Calu3 (cell line): ENCODE results near the gene OR2T27. TPM values are rescaled to one million over a fixed set of nuclear protein-coding genes. Genes with fewer than 3 reads are reported as not detected.
"Not testable (repeated sequence)": the region's sequence is repeated elsewhere in the genome, so short reads cannot be mapped to it uniquely, and the experiment has no call there.

ENCODE experiments used
- BruUV-seq: library from RNA; stranded (reverse); fragments of 400-500 nt; replicated peaks from 2 replicates; lab custom pipeline; 2021; lab: Mats Ljungman, UMichigan
- CTCF ChIA-PET: fragments of 300-600 bp; sonication (Branson Sonifier 250); formaldehyde crosslinking; loops from one replicate; lab custom pipeline; 2022; ENCODE audit warnings: antibody characterized with exemption; lab: Charles Lee
- DNase-seq: peaks from one replicate; pipeline ENCODE4 v3.0.0; 2022
- H3K27ac Mint-ChIP-seq: one replicate; pipeline ENCODE4 v1.8.0; 2022; ENCODE audit warnings: mixed read lengths; ENCODE audit not compliant: unreplicated experiment
- H3K27me3 Mint-ChIP-seq: one replicate; pipeline ENCODE4 v1.8.0; 2022; ENCODE audit warnings: mixed read lengths; ENCODE audit not compliant: unreplicated experiment
- H3K36me3 Mint-ChIP-seq: one replicate; pipeline ENCODE4 v1.8.0; 2022; ENCODE audit warnings: mild to moderate bottlenecking, moderate library complexity, mixed read lengths; ENCODE audit not compliant: insufficient read depth, unreplicated experiment
- H3K4me1 Mint-ChIP-seq: one replicate; pipeline ENCODE4 v1.8.0; 2022; ENCODE audit warnings: mild to moderate bottlenecking, low read depth, mixed read lengths; ENCODE audit not compliant: unreplicated experiment
- H3K4me3 Mint-ChIP-seq: one replicate; pipeline ENCODE4 v1.8.0; 2022; ENCODE audit warnings: mild to moderate bottlenecking, low read depth, moderate library complexity, mixed read lengths; ENCODE audit not compliant: unreplicated experiment
- H3K9me3 Mint-ChIP-seq: one replicate; pipeline ENCODE4 v1.8.0; 2022; ENCODE audit warnings: low read depth, mixed read lengths; ENCODE audit not compliant: unreplicated experiment
- intact Hi-C: fragments of 100-400 bp; cut with micrococcal nuclease; formaldehyde crosslinking; loops from one replicate; pipeline ENCODE4 v1.10.0; 2022; ENCODE audit not compliant: unreplicated experiment
- total RNA-seq: library from RNA; stranded (reverse); gene quantifications from 2 replicates; pipeline ENCODE4 v1.2.3, GENCODE V29; 2022
- TF ChIP-seq, protein P1 (sequence below): fragments of 200-600 bp; IDR thresholded peaks from one replicate; pipeline ENCODE4 v1.8.0; 2022; ENCODE audit warnings: antibody characterized with exemption; ENCODE audit not compliant: unreplicated experiment

OR2T27 gene
- total RNA-seq, 1 experiment from 2014 or later = not detected

DNA sequence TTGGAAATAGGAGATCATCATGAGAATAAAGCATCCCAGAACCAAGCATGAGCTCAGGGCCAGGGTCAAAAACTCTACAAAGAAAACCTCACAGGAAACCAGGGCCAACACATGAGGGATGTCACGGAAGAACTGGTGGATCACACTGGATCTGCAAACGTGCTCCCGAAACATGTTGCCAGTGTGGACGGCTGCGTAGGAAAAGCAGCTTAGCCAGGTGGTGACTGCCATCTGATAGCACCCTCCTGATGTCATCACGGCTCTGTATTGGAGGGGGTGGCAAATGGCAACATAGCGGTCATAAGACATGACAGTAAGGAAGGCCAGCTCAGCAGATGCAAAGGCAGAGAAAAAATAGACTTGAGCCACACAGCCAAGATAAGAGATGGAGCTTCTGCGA is 26.3 kb upstream of the OR2T27 start:
- Mint-ChIP-seq H3K4me1 (no peaks in the 10 kb centered on the region), H3K9me3 (peaks cover 3% of the 10 kb centered on the region), H3K4me3 (no peak overlapping the region), H3K27me3 (no peaks in the 10 kb centered on the region), H3K36me3 (no peaks in the 10 kb centered on the region), H3K27ac (no peak overlapping the region)
- BruUV-seq = no TSS peak
- DNase-seq = no peak
- intact Hi-C loops = no loop called here
- CTCF ChIA-PET = no interaction called here
- TF ChIP-seq, protein P1, sequence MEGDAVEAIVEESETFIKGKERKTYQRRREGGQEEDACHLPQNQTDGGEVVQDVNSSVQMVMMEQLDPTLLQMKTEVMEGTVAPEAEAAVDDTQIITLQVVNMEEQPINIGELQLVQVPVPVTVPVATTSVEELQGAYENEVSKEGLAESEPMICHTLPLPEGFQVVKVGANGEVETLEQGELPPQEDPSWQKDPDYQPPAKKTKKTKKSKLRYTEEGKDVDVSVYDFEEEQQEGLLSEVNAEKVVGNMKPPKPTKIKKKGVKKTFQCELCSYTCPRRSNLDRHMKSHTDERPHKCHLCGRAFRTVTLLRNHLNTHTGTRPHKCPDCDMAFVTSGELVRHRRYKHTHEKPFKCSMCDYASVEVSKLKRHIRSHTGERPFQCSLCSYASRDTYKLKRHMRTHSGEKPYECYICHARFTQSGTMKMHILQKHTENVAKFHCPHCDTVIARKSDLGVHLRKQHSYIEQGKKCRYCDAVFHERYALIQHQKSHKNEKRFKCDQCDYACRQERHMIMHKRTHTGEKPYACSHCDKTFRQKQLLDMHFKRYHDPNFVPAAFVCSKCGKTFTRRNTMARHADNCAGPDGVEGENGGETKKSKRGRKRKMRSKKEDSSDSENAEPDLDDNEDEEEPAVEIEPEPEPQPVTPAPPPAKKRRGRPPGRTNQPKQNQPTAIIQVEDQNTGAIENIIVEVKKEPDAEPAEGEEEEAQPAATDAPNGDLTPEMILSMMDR = no peak

DNA sequence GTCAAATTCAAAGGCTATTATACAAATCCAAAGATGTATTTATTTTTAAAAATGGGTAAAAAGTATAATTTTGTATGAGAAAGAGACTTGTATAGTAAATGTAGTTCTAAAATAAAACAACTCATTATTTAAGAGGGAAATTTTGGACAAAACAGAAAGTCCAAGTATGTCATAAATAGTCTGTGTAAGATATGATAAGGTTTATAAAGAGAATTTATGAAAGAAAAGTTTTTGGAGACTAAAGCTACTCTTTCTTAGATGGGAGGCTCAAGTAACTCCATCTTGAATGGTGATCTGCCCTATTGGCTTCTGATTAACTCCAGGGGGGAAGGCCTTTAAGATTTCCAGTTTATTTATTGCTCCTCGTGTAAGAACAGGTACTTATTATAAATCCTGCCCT is 14.7 kb upstream of the OR2T27 start:
- Mint-ChIP-seq H3K36me3 (no peaks in the 10 kb centered on the region), H3K4me3 (no peak overlapping the region), H3K4me1 (no peaks in the 10 kb centered on the region), H3K9me3 (peaks cover 10% of the 10 kb centered on the region), H3K27ac (no peak overlapping the region), H3K27me3 (no peaks in the 10 kb centered on the region)
- TF ChIP-seq, protein P1 = no peak
- CTCF ChIA-PET = no interaction called here
- no peak for DNase-seq
- no TSS peak for BruUV-seq
- intact Hi-C loops = no loop called here

DNA sequence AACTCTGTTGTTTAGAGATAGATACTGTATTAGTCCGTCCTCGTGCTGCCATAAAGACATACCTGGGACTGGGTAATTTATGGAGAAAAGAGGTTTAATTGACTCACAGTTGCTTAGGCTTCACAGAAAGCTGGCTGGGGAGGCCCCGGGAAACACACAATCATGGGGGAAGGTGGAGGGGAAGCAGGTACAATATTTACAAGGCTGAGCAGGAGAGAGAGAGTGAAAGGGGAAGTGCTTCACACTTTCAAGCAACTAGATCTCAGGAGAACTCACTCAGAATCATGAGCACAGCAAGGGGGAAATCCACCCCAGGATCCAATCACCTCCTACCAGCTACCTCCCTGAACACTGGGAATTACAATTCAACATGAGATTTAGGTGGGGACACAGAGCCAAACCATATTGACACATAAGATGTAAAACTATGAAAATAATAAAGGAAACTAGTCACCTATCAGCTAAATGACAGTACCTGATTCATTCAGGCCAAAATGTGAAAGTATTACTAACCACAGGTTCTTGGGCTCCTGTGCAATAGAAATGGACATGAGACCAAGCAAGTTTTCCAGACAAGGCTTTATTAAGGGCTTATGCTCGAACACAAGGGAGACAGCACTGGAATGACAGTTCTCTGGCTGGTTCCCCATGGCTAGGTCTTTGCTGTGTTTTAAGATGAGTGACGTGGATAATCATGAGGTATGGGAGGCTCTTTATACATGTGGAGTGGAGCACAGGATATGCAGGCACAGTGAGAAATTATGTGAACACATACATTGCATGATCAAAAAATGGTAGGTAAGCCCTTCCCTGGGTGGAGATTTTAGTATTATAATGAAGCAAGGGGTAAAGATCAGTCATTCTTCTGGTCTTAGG is 8.4 kb upstream of the OR2T27 start:
- intact Hi-C loops, H3K4me1 Mint-ChIP-seq, H3K36me3 Mint-ChIP-seq, CTCF ChIA-PET, H3K27me3 Mint-ChIP-seq, DNase-seq, H3K27ac Mint-ChIP-seq, H3K4me3 Mint-ChIP-seq, BruUV-seq: not testable (repeated sequence)
- peaks cover 11% of the 10 kb centered on the region for H3K9me3 Mint-ChIP-seq

DNA sequence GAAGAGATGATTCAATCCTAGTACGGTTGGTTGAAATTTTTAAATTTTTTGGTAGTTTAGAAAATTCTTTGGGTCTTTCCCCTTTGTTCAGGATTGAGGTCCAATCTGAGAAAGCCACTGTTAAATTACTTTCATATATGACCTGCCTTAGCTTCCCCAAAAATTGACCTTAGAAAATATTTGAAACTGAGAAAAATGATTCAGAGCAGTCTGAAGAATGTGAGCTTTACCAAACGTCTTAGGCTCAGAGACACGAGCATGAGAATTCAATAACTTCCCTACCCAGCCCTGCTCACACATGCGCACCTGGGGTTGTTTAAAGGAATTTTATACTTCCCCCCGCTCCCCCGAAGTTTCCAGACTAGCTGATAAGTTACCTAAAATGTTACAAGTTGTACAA is 1.5 kb upstream of the OR2T27 start:
- H3K27me3 Mint-ChIP-seq, DNase-seq, CTCF ChIA-PET, intact Hi-C loops, H3K4me1 Mint-ChIP-seq, BruUV-seq, H3K4me3 Mint-ChIP-seq, H3K9me3 Mint-ChIP-seq, H3K27ac Mint-ChIP-seq, H3K36me3 Mint-ChIP-seq: not testable (repeated sequence)

DNA sequence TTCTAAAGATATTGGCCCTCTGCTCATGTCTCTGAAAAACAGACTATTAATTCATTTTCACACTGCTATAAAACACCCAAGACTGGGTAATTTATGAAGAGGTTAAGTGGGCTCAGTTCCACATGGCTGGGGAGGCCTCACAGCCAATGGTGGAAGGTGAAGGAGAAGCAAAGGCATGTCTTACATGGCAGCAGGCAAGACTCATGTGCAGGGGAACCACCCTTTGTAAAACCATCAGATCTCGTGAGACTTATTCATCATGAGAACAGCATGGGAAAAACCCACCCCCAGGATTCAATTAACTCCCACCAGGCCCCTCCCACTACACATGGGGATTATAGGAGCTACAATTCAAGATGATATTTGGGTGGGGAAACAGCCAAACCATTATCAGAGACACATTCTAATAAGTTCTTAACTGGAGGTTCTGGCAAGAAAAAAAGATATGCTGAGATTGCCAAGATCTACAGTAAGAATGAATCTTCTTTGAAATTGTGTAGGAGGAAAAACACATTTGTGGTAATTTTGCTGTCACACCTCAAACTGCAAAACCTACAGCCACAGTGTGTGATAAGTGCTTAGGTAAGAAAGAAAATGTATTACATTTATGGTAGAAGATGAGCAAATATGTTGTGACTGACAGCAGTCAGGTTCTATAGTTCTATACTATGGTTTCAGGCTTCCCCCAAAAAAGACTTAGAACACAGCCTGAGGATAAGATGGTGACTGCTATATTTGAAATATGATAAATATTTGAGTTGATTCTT is 6.4 kb downstream of the OR2T27 start:
- H3K4me3 Mint-ChIP-seq, CTCF ChIA-PET, H3K27ac Mint-ChIP-seq, H3K9me3 Mint-ChIP-seq, BruUV-seq, intact Hi-C loops, H3K36me3 Mint-ChIP-seq, H3K4me1 Mint-ChIP-seq, H3K27me3 Mint-ChIP-seq, DNase-seq: not testable (repeated sequence)

DNA sequence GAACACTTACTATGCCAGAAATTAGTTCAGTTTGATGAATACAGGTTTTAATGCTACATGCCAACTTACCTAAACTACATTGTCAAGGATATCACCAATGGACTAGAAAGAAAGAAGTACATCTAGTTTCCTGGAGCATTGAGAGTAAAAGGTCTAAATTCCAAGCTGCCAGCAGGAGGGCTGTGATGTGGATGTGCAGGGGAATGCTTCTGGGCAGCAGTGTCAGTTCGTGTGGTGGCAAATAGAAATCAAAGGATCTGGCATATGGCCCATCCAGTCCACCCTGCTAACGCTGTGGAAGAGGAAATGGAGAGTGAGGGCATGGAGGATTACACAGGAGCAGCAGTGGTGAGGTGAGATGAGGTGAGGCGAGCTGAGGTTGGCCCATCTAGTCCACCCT is 10.2 kb downstream of the OR2T27 start, which contains the start of gene OR2T35:
OR2T35 (minus strand) TSS at position 101 of the 400 bp plus-strand sequence. CDS start 6,020 bp downstream, outside the sequence.
- H3K27me3 Mint-ChIP-seq, BruUV-seq, intact Hi-C loops, H3K36me3 Mint-ChIP-seq, H3K4me3 Mint-ChIP-seq, CTCF ChIA-PET, H3K9me3 Mint-ChIP-seq, H3K27ac Mint-ChIP-seq, H3K4me1 Mint-ChIP-seq, DNase-seq: not testable (repeated sequence)

DNA sequence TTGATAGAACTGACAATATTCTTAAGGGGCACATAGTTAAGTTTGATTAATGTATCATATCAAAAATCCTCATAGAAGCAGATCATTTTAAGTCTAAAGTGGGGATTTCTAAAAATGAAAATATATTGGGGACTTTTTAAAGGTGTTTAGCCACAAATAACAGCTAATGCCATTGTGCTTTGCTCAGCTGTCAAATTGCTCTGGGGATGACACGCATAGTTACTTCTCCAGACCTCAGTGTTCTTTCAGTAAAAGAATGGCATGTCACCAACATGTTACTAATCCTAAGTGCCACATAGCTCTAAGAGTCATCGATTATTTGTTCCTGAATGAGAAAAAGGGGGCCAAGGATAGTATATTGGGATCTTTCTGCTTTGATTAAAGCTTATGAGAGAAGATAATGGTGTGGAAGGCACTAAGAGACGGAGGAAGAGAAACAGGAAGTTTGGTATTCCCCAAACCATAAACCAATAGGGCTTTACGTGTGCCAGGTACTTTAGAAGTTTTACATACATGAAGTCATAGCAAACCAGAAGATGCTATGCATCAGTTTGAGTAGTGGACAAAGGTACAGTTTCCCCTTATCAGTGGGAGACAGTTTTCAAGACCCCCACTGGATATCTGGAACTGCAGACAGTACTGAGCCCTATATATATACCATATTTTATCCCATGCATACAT is 12.2 kb downstream of the OR2T27 start:
- intact Hi-C loops, DNase-seq: not testable (repeated sequence)

DNA sequence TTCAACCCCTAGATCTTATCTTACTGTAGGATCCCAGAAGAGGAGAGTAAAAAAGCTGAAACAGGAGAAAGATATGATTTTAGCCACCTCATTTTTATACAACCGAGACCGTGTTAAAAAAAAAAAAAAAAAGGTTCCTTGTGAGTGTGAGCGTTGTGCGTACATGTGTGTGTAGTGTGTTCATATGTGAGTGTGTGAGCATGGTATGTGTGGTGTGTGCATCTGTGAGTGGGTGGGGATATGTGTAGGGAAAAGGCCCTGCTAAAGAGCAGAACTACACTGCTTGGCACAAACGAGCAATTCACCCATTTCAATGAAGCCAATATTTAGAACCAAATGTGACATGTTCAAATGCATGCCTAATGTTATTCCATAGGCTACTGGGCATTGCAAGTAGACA is 13.7 kb downstream of the OR2T27 start:
- H3K9me3 Mint-ChIP-seq, BruUV-seq, H3K27ac Mint-ChIP-seq, H3K4me1 Mint-ChIP-seq, intact Hi-C loops, CTCF ChIA-PET, H3K27me3 Mint-ChIP-seq, DNase-seq, H3K36me3 Mint-ChIP-seq, H3K4me3 Mint-ChIP-seq: not testable (repeated sequence)

More for the DNA sequence above, 12.2 kb downstream of the OR2T27 start:
- H3K4me1 Mint-ChIP-seq, H3K27me3 Mint-ChIP-seq, H3K4me3 Mint-ChIP-seq, CTCF ChIA-PET, H3K9me3 Mint-ChIP-seq, BruUV-seq, H3K36me3 Mint-ChIP-seq, H3K27ac Mint-ChIP-seq: not testable (repeated sequence)
